Central memory CD8-positive, alpha-beta T cell (primary cell): Measurements from ENCODE around the gene IL27RA.
"Not testable (repeated sequence)": the region's sequence is repeated elsewhere in the genome, so short reads cannot be mapped to it uniquely, and the experiment has no call there.

ENCODE experiments used
- ATAC-seq: fragments of 150-1000 bp; cut with Tn5 transposase; replicated peaks from 2 replicates; pipeline ENCODE4 v1.10.0; 2022; ENCODE audit warnings: mild to moderate bottlenecking, moderate FRiP score, moderate number of reproducible peaks; ENCODE audit not compliant: poor library complexity, severe bottlenecking; ENCODE audit errors: extremely low read depth
- DNase-seq, 2 donors: peaks; one replicate each; pipeline ENCODE4 v3.0.0; 2021; ENCODE audit warnings: low spot score in 2 of 2
- H3K27ac Mint-ChIP-seq: one replicate; pipeline ENCODE4 v1.8.0; 2022; ENCODE audit warnings: low read depth, mild to moderate bottlenecking, moderate library complexity, mixed read lengths
- H3K27me3 Mint-ChIP-seq: one replicate; pipeline ENCODE4 v1.8.0; 2022; ENCODE audit warnings: mixed read lengths
- H3K36me3 Mint-ChIP-seq: one replicate; pipeline ENCODE4 v1.8.0; 2022; ENCODE audit warnings: mild to moderate bottlenecking, moderate library complexity, mixed read lengths; ENCODE audit not compliant: insufficient read depth
- H3K4me1 Mint-ChIP-seq: one replicate; pipeline ENCODE4 v1.8.0; 2022; ENCODE audit warnings: mixed read lengths
- H3K4me3 Mint-ChIP-seq: one replicate; pipeline ENCODE4 v1.8.0; 2022; ENCODE audit warnings: mild to moderate bottlenecking, moderate library complexity, mixed read lengths
- H3K9me3 Mint-ChIP-seq: one replicate; pipeline ENCODE4 v1.8.0; 2022; ENCODE audit warnings: mixed read lengths

The IL27RA gene

GRCh38 chr19:14026652-14027192, 4.8 kb upstream of the IL27RA start:
- not testable (repeated sequence) for DNase-seq, ATAC-seq, H3K4me3 Mint-ChIP-seq, H3K27ac Mint-ChIP-seq, H3K27me3 Mint-ChIP-seq, H3K9me3 Mint-ChIP-seq
- peaks cover 10% of the 10 kb centered on the region for H3K36me3 Mint-ChIP-seq
- peaks cover 27% of the 10 kb centered on the region for H3K4me1 Mint-ChIP-seq

DNA sequence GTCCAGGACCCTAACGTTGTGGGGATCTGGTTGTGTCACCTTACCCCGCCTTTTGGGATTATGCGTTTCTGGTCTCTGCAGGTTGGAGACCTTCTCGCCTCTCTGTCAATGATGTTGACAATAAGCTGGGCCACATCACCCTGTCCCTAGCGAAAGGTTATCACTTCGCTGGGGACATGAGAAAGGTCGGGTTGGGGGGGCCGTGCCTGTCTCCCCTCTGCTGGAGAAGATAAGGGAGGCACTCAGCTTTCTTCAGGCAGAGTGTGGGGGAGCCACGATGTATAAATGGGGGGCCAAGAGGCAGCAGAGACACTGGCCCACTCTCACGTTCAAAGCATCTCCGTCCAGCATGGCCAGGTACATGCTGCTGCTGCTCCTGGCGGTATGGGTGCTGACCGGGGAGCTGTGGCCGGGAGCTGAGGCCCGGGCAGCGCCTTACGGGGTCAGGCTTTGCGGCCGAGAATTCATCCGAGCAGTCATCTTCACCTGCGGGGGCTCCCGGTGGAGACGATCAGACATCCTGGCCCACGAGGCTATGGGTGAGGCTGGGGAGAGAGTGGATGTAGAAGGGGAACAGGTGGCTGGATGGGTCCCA, 3.6 kb upstream of the IL27RA start, which contains the start of gene RLN3:
TSS of gene RLN3 (plus strand) at position 293 of the 595 bp plus-strand sequence. CDS start at position 350, 57 bp downstream.
- Mint-ChIP-seq H3K4me1 (peaks cover 39% of the 10 kb centered on the region), H3K36me3 (peaks cover 16% of the 10 kb centered on the region), H3K27me3 (no peaks in the 10 kb centered on the region), H3K4me3 (no peak within 1 kb of the TSS), H3K9me3 (no peaks in the 10 kb centered on the region), H3K27ac (peak within 1 kb of the TSS; percentile 19)
- ATAC-seq = no peak
- DNase-seq = no peak

DNA sequence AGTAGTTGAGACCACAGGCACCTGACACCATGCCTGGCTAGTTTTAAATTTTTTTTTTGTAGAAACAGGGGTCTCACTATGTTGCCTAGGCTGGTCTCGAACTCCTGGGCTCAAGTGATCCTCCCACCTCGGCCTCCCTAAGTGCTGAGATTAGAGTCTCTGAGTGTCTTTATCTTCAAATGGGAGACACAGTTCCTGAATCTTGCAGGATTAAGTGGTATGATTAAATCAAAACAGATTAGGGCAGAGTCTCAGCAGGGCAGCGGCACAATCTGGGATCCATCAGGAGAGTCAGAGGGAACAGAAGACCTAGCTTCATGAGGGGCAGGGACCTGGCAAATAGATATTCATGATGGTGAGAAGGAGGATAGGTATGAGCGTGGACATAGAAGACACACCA, 2.7 kb upstream of the IL27RA start:
- Mint-ChIP-seq H3K4me1 (peaks cover 42% of the 10 kb centered on the region), H3K9me3 (no peaks in the 10 kb centered on the region), H3K27ac (peak overlapping the region; percentile 19), H3K4me3 (no peak overlapping the region), H3K27me3 (no peaks in the 10 kb centered on the region), H3K36me3 (peaks cover 18% of the 10 kb centered on the region)
- ATAC-seq (no peak), DNase-seq (no peak)

DNA sequence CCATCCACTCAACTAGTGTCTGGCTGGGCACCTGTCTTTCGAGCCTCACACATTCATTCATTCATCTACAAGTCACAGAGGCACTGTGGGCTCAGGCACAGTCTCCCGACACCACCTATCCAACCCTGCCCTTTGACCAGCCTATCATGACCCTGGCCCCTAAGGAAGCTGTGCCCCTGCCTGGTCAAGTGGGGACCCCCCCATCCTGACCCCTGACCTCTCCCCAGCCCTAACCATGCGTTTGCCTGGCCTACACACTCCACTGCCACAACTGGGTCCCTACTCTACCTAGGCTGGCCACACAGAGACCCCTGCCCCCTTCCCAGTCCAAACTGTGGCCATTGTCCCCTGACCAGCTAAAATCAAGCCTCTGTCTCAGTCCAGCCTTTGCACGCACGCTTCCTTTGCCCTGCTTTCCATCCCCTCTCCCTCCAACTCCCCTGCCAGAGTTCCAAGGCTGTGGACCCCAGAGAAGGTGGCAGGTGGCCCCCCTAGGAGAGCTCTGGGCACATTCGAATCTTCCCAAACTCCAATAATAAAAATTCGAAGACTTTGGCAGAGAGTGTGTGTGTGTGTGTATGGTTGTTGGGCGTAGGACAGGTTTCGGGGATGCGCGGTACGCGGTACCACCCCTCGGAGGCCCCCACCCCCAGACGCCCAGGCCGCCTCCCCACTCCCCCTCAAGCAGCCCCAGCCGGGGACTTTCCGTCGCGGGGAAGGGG, 404 bp upstream of the IL27RA start:
- H3K4me3 Mint-ChIP-seq = peak overlapping the region; percentile 96
- no peak for DNase-seq
- no peak for ATAC-seq
- H3K36me3 Mint-ChIP-seq = peaks cover 29% of the 10 kb centered on the region
- peaks cover 51% of the 10 kb centered on the region for H3K4me1 Mint-ChIP-seq
- H3K9me3 Mint-ChIP-seq = no peaks in the 10 kb centered on the region
- peak overlapping the region; percentile 94 for H3K27ac Mint-ChIP-seq
- no peaks in the 10 kb centered on the region for H3K27me3 Mint-ChIP-seq

- peaks cover 55% of the 10 kb centered on the region for H3K36me3 Mint-ChIP-seq
- no peak for DNase-seq
- peaks cover 52% of the 10 kb centered on the region for H3K4me1 Mint-ChIP-seq
- ATAC-seq = no peak
- no peaks in the 10 kb centered on the region for H3K27me3 Mint-ChIP-seq
- peak overlapping the region; percentile 55 for H3K27ac Mint-ChIP-seq
- H3K9me3 Mint-ChIP-seq = no peaks in the 10 kb centered on the region
- peak overlapping the region; percentile 19 for H3K4me3 Mint-ChIP-seq
Measured at GRCh38 chr19:14033946-14034345, 2.4 kb downstream of the IL27RA start.

DNA sequence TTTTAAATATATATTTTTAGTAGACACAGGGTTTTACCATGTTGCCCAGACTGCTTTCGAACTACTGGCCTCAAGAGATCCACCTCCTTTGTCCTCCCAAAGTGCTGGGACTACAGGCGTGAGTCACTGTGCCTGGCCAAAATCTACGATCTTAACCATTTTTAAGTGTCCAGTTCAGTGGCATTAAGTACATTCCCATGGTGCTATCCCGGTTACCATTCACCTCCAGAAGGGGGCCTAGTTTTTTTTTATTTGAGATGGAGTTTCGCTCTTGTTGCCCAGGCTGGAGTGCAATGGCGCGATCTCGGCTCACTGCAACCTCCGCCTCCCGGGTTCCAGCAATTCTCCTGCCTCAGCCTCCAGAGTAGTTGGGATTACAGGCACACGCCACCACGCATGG, 3.6 kb downstream of the IL27RA start:
- H3K4me3 Mint-ChIP-seq, DNase-seq, H3K27me3 Mint-ChIP-seq, ATAC-seq, H3K9me3 Mint-ChIP-seq, H3K27ac Mint-ChIP-seq: not testable (repeated sequence)
- Mint-ChIP-seq H3K4me1 (peaks cover 49% of the 10 kb centered on the region), H3K36me3 (peaks cover 68% of the 10 kb centered on the region)

DNA sequence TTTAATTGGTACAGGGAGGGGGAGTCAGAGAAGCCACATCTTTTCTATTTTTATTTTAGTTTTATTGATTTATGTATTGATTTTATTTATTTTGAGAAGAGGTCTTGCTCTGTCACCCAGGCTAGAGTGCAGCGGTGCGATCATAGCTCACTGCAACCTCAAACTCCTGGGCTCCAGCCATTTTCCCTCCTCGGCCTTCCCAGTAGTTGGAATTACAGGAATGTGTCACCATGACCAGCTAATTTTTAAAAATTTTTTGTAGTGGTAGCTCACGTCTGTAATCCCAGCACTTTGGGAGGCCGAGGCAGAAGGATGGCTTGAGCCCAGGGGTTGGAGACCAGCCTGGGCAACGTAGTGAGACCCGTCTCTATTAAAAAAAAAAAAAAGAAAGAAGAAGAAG, 4.1 kb downstream of the IL27RA start:
- Mint-ChIP-seq H3K27ac (peak overlapping the region; percentile 44), H3K36me3 (peaks cover 72% of the 10 kb centered on the region)

GRCh38 chr19:14039181-14039580, 7.6 kb downstream of the IL27RA start:
- H3K27ac Mint-ChIP-seq = no peak overlapping the region
- no peaks in the 10 kb centered on the region for H3K9me3 Mint-ChIP-seq
- H3K4me3 Mint-ChIP-seq = no peak overlapping the region
- H3K4me1 Mint-ChIP-seq = peaks cover 28% of the 10 kb centered on the region
- H3K27me3 Mint-ChIP-seq = no peaks in the 10 kb centered on the region
- no peak for ATAC-seq
- H3K36me3 Mint-ChIP-seq = peaks cover 81% of the 10 kb centered on the region
- no peak for DNase-seq

More for the DNA sequence above, 4.1 kb downstream of the IL27RA start:
- no peak for DNase-seq
- H3K4me3 Mint-ChIP-seq = no peak overlapping the region
- peaks cover 44% of the 10 kb centered on the region for H3K4me1 Mint-ChIP-seq
- no peaks in the 10 kb centered on the region for H3K9me3 Mint-ChIP-seq
- no peak for ATAC-seq
- H3K27me3 Mint-ChIP-seq = no peaks in the 10 kb centered on the region

DNA sequence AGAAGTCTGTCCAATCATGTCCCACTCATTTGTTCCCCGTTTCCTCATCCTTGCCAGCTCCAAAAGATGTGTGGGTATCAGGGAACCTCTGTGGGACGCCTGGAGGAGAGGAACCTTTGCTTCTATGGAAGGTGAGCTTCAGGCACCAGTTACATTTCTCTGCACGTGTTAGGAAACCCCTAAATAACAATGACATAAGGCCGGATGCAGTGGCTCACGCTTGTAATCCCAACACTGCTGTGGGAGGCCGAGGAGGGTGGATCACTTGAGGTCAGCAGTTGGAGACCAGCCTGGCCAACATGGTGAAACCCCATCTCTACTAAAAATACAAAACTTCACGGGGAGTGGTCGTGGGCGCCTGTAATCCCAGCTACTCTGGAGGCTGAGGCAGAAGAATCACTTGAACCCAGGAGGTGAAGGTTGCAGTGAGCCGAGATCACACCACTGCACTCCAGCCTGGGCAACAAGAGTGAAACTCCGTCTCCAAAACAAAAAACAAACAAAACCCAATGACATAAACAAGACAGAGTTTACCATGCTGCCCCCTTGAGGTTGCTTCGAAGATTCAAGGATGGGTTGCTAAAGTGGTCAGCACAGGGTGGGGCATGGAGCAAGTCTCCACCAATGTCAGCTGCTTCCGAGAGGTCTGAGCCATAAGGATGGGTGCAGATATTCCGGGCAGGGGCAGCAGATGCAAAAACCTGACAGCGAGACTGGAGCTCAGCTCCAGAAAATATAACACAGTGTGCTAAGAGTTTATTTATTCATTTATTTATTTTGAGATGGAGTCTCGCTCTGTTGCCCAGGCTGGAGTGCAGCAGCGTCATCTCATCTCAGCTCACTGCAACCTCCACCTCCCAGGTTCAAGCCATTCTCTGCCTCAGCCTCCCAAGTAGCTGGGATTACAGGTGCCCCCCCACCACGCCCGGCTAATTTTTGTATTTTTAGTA, 11.4 kb downstream of the IL27RA start:
- ATAC-seq (peak; percentile 80), DNase-seq (peak; percentile 32 to 61)
- not testable (repeated sequence) for H3K9me3 Mint-ChIP-seq, H3K27me3 Mint-ChIP-seq
- Mint-ChIP-seq H3K4me1 (peaks cover 15% of the 10 kb centered on the region), H3K27ac (peak overlapping the region; percentile 94), H3K4me3 (peak overlapping the region; percentile 13), H3K36me3 (peaks cover 90% of the 10 kb centered on the region)

DNA sequence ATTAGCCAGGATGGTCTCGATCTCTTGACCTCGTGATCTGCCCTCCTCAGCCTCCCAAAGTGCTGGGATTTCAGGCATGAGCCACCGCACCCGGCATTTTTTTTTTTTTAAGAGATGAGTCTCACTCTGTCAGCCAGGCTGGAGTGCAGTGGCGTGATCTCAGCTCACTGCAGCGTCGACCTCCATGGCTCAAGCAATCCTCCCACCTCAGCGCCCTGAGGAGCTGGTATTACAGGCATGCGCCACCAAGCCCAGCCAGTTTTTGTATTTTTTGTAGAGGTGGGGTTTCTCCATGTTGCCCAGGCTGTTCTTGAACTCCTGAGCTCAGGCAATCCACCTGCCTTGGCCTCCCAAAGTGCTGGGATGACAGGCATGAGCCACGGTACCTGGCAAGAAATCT, 16.3 kb downstream of the IL27RA start:
- H3K36me3 Mint-ChIP-seq = peaks cover 83% of the 10 kb centered on the region
- ATAC-seq, H3K27me3 Mint-ChIP-seq, H3K27ac Mint-ChIP-seq, H3K4me3 Mint-ChIP-seq, DNase-seq, H3K9me3 Mint-ChIP-seq: not testable (repeated sequence)
- H3K4me1 Mint-ChIP-seq = peaks cover 10% of the 10 kb centered on the region

- Mint-ChIP-seq H3K4me1 (peaks cover 7% of the 10 kb centered on the region), H3K4me3 (no peak overlapping the region), H3K27me3 (no peaks in the 10 kb centered on the region), H3K9me3 (no peaks in the 10 kb centered on the region), H3K27ac (no peak overlapping the region), H3K36me3 (peaks cover 78% of the 10 kb centered on the region)
- peak; percentile 78 for ATAC-seq
- DNase-seq = peak; percentile 65 to 75
Measured at GRCh38 chr19:14048443-14049153, 17.0 kb downstream of the IL27RA start.

GRCh38 chr19:14050512-14050911, 18.9 kb downstream of the IL27RA start:
- no peaks in the 10 kb centered on the region for H3K27me3 Mint-ChIP-seq
- peaks cover 65% of the 10 kb centered on the region for H3K36me3 Mint-ChIP-seq

More at GRCh38 chr19:14050512-14050911, 18.9 kb downstream of the IL27RA start:
- Mint-ChIP-seq H3K4me1 (peaks cover 16% of the 10 kb centered on the region), H3K9me3 (no peaks in the 10 kb centered on the region), H3K4me3 (no peak overlapping the region), H3K27ac (no peak overlapping the region)
- DNase-seq (no peak), ATAC-seq (no peak)
